DND-41 (cell line): ENCODE data around the gene LIPT1.

Source experiments
- EZH2 ChIP-seq: IDR thresholded peaks from 3 replicates; pipeline ENCODE4 v1.6.1; 2012; ENCODE audit warnings: borderline replicate concordance, low read depth, mild to moderate bottlenecking, moderate library complexity, low read length, inconsistent platforms; ENCODE audit not compliant: severe bottlenecking
- TF ChIP-seq, protein P1 (sequence below): IDR thresholded peaks from 2 replicates; pipeline ENCODE4 v1.5.1; 2012; ENCODE audit warnings: borderline replicate concordance, low read length, moderate library complexity, mild to moderate bottlenecking; ENCODE audit not compliant: poor library complexity, severe bottlenecking; ENCODE audit errors: extremely low read depth

DNA sequence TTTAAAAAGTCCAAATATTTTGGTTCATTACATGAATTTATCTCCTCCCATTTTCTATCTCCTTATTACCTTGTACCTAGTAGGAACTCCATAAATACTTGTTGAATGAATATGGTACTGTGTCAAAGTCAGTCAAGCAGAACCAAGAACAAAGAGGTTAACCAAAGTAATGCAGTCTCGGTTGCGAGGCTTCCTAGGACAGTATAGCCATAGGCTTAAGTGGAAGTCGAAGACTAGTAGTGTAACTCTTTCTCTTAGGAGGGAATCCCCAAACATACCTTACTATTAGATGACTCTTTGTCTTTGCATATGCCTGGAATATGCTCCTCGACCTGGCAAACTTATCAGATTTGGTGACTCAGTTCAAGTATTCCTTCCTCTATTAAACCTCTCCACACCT lies 4.8 kb downstream of the LIPT1 start:
- TF ChIP-seq, protein P1, sequence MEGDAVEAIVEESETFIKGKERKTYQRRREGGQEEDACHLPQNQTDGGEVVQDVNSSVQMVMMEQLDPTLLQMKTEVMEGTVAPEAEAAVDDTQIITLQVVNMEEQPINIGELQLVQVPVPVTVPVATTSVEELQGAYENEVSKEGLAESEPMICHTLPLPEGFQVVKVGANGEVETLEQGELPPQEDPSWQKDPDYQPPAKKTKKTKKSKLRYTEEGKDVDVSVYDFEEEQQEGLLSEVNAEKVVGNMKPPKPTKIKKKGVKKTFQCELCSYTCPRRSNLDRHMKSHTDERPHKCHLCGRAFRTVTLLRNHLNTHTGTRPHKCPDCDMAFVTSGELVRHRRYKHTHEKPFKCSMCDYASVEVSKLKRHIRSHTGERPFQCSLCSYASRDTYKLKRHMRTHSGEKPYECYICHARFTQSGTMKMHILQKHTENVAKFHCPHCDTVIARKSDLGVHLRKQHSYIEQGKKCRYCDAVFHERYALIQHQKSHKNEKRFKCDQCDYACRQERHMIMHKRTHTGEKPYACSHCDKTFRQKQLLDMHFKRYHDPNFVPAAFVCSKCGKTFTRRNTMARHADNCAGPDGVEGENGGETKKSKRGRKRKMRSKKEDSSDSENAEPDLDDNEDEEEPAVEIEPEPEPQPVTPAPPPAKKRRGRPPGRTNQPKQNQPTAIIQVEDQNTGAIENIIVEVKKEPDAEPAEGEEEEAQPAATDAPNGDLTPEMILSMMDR = no peak
- TF ChIP-seq EZH2 = no peak
